HG02571 (cell line): ENCODE results near the gene SETD1A.

Source experiments
- ATAC-seq: cut with Tn5 transposase; IDR thresholded peaks from one replicate; pipeline ENCODE4 v1.9.1; 2021; ENCODE audit warnings: mild to moderate bottlenecking, moderate library complexity; ENCODE audit not compliant: unreplicated experiment

The SETD1A gene

GRCh38 chr16:30980434-30980833 lies 22.9 kb downstream of the SETD1A start:
- ATAC-seq: no peak

- ATAC-seq: no peak
Observed at GRCh38 chr16:30980959-30981358, 23.4 kb downstream of the SETD1A start.

- no peak for ATAC-seq
Observed at GRCh38 chr16:30982548-30983288, 25.2 kb downstream of the SETD1A start.

DNA sequence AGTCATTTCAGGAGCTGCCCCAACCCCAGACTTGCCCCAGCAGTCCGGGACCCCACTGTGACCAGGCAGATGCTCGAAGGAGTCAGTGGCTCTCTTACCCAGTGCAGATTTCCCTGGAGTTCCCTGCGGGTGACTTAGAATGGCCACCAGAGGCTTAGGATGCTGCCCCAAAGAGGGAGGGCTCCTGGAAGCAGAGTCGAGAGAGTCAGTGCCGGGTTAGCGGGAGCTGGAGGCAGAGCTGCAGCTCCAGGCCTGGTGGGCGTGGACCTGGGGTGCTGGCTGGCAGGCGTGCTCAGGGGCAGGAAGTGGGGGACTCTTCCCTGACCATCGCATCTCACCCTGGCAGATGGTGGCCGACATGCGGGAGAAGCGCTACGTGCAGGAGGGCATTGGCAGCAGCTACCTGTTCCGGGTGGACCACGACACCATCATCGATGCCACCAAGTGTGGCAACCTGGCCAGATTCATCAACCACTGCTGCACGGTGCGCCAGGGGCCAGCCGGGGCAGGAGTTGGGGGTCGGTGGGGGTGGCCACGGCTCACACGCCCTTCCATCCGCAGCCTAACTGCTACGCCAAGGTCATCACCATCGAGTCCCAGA lies 25.8 kb downstream of the SETD1A start:
- no peak for ATAC-seq

GRCh38 chr16:30983898-30984610 lies 26.5 kb downstream of the SETD1A start:
- no peak for ATAC-seq

DNA sequence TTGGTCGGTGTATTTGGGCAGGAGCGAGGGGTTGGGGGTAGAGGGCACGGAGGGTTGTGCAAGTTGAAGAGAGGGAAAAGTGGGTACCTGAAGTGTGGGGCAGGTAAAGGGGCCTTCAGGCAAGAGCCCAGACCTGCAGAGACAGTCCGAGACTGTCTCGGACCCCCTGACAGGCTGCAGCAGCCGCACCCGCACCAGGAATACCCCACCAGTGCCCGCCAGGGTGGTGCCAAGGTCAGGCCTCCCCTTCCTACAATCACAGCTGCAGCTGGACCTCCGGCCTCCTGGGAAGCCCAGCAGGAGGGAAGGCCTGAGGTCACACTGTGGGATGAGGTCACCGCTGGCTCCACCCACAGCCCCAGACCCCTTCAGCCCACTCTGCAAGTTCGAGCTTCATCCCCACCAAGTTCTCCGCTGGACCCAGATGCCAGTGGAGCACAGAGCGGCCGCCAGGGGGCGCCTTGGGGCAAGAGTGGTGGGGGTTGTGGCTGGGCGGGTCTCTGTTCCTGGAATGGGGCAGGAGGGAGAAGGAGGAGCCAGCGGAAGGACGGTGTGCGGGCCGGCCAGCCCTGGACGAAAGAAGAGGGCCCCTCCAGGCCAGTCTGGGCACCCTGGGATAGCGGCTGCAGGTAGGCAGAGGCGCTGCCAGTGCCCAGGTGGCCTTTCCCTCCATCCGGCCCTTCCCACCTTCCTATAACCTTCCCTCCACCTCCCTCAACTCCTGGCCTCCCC lies 27.3 kb downstream of the SETD1A start, which contains the start of gene HSD3B7:
HSD3B7 (plus strand) TSS at position 539 of the 732 bp plus-strand sequence. CDS start 452 bp downstream, outside the sequence.
- no peak for ATAC-seq

GRCh38 chr16:30985401-30986128 lies 28.0 kb downstream of the SETD1A start:
- ATAC-seq: no peak

- ATAC-seq: no peak
Observed at GRCh38 chr16:30986129-30986991, 28.8 kb downstream of the SETD1A start.

GRCh38 chr16:30987581-30988190 lies 30.1 kb downstream of the SETD1A start:
- ATAC-seq: no peak

DNA sequence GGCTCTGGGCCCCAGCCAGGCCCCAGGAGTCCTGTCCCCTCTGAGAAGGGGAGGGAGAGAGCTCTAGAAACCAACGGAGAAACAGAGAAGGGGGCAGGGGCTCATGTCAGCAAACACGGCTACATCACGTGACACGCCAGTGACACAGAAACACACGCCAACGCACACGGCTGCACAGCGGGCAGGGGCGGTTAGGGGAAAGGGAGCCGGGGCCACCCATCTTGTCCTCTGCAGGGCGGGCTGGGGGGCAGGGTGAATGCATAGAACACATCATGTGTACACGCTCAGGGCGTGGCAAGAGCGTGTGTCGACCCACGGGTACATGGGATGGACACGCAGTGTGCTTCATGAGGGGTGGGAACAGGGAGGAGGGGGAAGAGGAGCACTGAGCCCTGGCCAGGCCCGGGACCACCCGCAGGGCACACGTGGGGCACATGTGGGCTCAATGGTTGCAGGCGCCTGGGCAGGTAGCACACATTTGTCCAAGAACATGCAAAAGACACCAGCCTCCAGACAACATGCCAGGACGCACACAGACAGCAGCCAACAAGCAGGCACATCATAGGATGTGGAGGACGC lies 32.0 kb downstream of the SETD1A start:
- ATAC-seq: no peak

DNA sequence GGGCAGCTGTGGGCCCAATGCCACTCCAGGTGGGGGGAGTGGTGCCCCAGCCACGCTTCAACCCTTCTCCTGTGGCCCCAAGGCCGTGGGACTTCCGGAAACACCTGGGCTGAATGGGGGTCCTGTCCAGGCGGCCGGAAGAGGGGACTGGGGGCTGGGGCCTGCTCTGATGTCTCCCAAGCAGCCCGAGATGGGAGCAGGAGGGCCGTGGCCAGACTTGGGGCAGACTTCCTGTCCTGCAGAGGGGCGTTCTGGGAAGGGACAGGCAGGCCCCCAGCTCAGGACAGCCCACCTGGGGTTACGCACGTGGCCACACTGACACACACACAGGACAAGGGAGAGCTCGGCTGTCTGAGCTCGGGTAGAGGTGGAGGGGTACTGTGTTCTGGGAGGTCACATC lies 32.6 kb downstream of the SETD1A start:
- no peak for ATAC-seq

GRCh38 chr16:30991052-30991451 lies 33.5 kb downstream of the SETD1A start:
- no peak for ATAC-seq

GRCh38 chr16:30992276-30992780 lies 34.8 kb downstream of the SETD1A start:
- ATAC-seq: no peak

DNA sequence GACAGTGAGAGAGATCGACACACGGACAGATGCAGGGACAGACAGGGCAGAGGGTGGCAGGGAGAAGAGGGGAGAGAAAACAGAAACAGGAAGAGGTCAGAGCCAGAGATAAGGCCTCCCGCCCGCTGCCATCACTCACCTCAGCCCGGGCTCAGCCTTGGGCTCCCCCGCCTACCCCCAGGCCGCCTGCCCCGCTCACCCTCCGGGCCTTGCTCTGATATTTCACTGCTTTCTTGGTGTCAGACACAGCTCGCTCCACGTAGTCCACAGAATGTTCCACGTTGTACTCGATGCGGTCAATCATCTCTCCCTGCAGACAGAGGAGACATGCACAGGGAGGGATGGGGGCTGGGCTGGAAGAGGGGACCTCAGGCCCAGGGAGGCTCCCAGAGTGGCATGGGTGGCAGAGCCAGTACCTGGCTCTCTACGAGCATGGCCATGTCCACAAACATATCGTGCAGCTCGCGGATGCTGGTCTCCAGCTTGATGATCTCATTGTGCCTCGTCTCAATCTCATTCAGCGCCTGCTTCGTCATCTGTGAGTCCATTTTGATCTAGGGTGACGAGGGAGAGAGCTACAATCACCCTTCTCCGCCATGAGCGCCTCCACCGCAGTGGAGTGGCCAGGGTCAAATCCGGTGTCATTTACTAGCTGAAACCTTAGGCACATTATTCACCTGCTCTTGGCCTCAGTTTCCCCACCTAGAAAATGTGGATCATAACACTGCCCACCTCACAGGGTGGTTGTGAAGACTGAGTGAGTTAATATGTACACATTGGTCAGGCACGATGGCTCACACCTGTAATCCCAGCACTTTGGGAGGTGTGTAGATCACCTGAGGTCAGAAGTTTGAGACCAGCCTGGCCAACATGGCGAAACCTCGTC lies 35.6 kb downstream of the SETD1A start:
- no peak for ATAC-seq

GRCh38 chr16:30995927-30996323 lies 38.4 kb downstream of the SETD1A start:
- ATAC-seq: no peak

GRCh38 chr16:30996324-30996984 lies 38.9 kb downstream of the SETD1A start:
- ATAC-seq: no peak
